ENCODE data around the gene ACOD1.
"Not testable (repeated sequence)": the region's sequence is repeated elsewhere in the genome, so short reads cannot be mapped to it uniquely, and the experiment has no call there.

The ACOD1 gene

GRCh38 chr13:76954538-76954937, 6.2 kb downstream of the ACOD1 start:
- DNase-seq = no peak

- DNase-seq = no peak
These were observed 6.9 kb downstream of the ACOD1 start for GRCh38 chr13:76955193-76955592.

- no peak for DNase-seq
These were observed 7.3 kb downstream of the ACOD1 start for GRCh38 chr13:76955661-76956060.

- no peak for DNase-seq
These were observed 10.6 kb downstream of the ACOD1 start for GRCh38 chr13:76958841-76959432.

GRCh38 chr13:76959734-76960133, 11.4 kb downstream of the ACOD1 start:
- not testable (repeated sequence) for DNase-seq

- peak; percentile 81 for DNase-seq
These were observed 17.6 kb downstream of the ACOD1 start for GRCh38 chr13:76965759-76966421.

DNA sequence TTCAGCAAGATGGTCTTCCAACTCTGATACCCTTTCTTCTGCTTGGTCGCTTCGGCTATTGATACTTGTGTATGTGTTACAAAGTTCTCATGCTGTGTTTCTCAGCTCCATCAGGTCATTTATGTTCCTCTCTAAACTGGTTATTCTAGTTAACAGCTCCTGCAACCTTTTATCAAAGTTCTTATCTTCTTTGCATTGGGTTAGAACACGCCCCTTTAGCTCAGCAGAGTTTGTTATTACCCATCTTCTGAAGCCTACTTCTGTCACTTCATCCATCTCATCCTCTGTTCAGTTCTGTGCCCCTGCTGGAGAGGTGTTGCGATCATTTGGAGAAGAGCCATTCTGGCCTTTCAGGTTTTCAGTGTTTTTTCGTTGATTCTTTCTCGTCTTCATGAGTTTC, 18.7 kb downstream of the ACOD1 start:
- no peak for DNase-seq

DNA sequence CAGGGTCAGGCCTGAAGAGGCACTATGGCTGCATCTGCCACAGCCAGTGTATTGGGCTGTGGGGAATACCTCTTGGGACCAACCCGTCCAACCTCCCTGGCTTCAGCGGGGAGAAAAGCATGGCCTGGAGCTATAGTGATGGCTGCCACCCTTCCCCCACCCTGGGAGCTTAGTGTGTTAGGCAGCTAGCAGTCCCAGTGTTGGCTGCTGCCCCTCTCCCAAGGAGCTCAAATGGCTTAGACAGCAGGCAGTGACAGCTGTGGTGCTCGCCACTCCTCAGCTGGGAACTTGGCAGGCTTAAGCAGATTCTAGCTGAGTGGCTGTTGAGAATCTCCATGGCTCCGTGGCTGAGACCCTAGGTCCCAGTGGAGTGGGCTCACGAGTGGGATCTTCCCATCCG, 19.7 kb downstream of the ACOD1 start:
- peak; percentile 48 for DNase-seq

DNA sequence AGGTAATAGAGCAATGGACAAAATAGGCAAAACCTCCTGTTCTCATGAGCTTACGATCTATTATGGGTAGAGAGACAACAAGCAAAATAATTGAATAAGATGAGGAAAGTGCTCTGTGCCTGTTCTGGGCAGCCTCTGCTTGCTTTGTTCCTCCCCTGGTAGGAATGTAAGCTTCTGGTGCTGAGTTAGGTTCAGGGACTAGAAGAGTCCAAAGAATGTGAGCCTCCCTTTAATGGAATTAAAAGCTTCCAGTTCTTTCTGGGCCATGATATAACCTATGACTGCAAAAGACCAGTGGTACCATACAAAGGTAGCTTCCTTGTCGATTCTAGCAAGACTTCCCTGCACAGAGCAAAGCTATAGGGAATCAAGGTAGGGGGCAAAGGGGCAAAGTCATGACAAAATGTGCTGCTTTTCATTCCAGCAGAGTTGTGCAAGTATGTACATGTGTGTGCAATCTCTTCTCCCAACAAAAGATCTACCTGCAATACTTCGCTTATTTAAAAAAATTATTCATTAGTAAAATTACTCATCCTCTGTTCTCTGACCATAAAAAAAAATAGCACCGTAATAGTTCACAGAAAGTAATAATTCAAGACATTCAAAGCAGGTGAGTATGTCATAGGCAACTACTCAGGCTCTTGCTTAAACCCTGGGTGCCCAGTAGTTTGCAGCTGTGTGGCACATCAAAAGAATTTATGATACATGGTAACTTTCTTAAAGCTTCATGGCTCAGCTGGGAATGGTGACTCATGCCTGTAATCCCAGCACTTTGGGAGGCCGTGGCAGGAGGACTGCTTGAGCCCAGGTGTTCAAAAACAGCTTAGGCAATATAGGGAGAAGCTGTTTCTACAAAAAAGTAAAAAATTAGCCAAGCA, 21.4 kb downstream of the ACOD1 start:
- DNase-seq = no peak

DNA sequence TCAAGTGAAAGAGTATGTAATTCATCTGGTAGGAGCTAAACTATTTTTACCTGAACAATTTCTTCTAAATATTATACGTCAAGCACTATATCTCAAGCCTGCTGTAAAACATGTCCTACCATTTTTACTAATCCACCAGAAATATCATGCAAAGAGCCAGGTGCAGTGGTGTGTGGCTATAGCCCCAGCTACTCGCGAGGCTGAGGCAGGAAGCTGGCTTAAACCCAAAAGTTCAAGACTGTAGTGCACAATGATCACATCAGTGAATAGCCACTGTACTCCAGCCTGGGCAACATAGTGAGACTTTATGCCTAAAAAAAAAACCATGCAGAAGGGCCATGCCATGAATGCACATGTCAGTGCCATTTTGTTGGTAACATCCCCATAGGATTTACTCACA, 22.9 kb downstream of the ACOD1 start:
- no peak for DNase-seq

DNA sequence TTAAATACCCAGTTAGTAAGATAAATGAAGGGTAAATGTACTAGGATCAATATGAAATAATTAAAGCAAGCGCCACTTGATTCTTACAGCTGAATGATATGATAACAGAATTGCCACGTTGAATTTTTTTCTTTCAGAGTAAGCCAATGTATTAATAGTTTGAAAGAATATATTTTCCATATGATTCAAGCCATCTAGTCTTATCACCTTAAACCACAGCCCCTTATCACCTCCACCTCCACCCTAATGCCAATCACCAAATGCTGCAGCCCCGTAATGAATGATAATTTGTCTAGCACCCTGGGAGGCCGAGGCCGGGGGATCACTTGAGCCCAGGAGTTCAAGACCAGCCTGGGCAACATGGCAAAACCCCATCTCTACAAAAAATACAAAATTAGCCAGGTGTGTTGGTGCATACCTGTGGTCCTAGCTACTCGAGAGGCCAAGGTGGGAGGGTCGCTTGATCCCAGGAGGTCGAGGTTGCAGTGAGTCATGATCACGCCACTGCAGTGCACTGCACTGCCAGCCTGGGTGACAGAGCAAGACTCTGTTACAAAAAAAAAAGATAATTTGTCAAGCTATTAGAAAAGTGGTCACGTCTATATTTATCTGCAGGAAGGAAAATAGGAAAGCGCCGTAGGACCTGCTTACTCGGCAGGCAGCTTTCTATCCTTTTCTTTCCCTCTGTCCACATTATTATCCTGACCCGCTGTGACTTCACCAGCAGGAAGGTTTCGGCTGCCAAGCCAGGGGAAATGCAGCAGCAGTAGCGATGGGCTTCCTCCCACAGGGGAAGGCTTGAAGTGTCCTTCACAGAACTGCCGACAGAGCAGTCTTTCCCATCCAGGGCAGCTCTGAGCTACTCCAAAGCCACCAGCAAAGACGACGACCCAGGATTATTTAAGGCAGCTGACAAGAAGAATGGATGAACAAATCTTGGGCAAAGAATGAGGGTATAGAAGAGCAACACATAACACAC, 23.8 kb downstream of the ACOD1 start:
- DNase-seq = no peak

- DNase-seq = no peak
These were observed 25.8 kb downstream of the ACOD1 start for GRCh38 chr13:76973920-76974617.

GRCh38 chr13:76974618-76974975, 26.3 kb downstream of the ACOD1 start:
- no peak for DNase-seq

DNA sequence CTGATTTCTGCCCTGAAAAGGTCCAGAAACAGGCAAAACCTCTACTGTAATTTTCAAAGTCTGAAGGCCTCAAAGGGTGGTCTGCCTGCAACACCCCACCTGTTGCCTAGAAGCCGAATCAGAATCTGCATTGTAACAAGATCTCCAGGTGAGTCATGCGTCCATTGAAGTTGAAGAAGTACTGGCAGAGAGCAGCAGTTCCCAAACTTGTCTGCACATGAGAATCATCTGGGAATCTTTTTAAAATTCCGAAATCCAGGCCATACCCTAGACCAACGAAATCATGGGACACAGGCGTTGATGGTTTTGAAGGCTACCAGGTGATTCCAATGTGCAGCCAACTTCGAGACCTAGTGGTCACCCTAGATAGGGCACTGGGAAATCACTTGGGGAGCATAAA, 27.6 kb downstream of the ACOD1 start:
- DNase-seq = no peak

DNA sequence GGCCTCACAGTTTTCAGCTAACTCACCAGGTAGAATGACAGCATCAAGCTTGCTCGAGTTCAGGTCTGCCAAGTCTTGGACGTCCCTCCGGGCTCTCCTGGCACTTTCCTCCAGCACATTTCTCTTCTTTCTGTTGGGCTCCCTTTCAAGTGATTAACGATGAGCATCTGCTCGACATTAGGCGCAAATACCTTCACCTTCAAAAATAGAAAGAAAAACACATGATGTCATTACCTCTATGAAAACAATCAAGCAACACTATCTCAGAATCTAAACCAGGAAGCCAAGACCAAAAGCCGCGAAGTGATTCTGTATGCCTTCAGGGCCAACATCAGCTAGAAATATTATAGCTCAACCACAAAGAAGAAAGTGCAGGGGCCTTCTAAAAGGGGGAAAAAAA, 28.2 kb downstream of the ACOD1 start:
- no peak for DNase-seq

DNA sequence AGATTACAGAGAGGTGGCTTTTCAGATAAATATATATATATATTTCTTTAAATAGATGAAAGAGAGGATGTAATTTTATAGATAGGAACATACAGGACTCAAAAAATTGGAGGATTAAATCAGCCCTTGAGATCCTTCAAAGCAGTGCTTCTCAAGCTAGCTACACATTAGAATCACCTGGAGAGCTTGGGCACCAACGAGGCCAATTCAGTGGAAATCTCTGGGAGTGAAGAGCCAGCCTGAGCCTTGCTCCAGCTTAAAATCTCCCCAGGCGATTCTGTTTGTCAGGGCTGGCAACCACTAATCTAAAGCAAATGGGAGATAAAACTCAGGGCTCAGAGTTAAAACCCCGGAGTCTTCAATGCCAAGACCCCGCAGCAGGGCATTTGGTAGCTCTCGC, 28.6 kb downstream of the ACOD1 start:
- no peak for DNase-seq

DNA sequence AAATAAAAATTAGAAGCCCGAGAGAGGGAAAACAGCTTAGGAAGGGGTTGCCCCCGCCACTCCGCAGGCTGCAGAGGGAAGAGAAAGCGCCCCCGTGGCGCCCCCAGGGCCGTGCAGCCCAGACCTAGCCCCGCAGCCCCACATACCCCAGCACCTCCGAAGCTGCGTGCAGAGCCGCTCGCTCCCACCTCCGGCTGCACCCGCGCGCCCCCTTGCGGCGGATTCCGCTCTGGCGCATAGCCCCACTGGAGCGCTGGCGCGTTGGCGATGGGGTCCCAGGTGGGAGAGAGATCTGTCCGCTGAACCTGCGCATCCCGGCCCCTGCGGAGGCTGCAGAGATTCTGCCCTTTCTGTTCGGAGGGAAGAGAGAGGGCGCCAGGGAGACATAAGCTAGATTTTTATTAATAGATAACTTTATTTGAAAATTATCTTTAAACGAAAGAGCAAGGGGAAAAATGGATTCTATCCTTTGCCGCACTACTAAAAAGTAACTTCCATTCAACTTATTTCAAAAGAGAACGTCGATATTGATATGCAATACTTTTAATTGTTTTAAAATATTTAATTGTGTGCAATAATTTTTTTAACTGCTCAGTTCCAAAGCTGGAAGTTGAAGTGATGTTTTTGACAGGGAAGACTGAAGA, 31.9 kb downstream of the ACOD1 start:
- DNase-seq = peak; percentile 82

GRCh38 chr13:76982061-76982460, 33.8 kb downstream of the ACOD1 start:
- DNase-seq = no peak

GRCh38 chr13:76983676-76984075, 35.4 kb downstream of the ACOD1 start:
- no peak for DNase-seq

DNA sequence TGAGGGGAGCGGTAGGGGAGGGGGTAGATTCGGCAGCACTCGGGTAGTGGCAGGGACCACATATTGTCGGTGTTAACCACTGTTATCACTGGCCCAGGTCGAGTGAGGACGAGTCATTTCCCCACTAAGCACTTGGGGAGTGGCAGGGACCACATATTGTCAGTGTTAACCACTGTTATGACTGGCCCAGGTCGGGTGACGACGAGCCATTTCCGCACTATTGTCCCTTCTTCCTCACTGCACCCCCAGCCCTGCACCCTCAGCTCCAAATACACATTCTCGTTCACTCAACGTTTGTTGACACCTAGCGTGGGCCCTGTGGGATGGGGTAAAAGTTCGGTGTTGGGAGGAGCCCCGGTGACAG, 43.1 kb downstream of the ACOD1 start:
- DNase-seq = no peak

- DNase-seq = peak; percentile 92
These were observed 43.7 kb downstream of the ACOD1 start, which contains the start of gene CLN5 for GRCh38 chr13:76991796-76992547. Gene CLN5 (plus strand): TSS chr13:76992081. CDS start chr13:76992099, 18 bp downstream.
